ENCODE data around the gene AIF1.

The AIF1 gene

GRCh38 chr6:31642798-31643570 is 27.9 kb downstream of the AIF1 start:
- DNase-seq (ENCODE audit: low spot score), result no peak

- no peak for DNase-seq (ENCODE audit: low spot score)
Observed at GRCh38 chr6:31643818-31644454, 28.9 kb downstream of the AIF1 start.

GRCh38 chr6:31645325-31645724 is 30.3 kb downstream of the AIF1 start:
- DNase-seq (ENCODE audit: low spot score), result no peak

GRCh38 chr6:31651602-31652191 is 36.7 kb downstream of the AIF1 start:
- no peak for DNase-seq (ENCODE audit: low spot score)

- DNase-seq (ENCODE audit: low spot score), result peak; percentile 82
Observed at GRCh38 chr6:31652925-31653724, 38.1 kb downstream of the AIF1 start.

- DNase-seq (ENCODE audit: low spot score), result no peak
Observed at GRCh38 chr6:31654574-31655348, 39.7 kb downstream of the AIF1 start.

- DNase-seq (ENCODE audit: low spot score), result no peak
Observed at GRCh38 chr6:31655349-31656237, 40.6 kb downstream of the AIF1 start, which contains the start of gene APOM. Gene APOM (plus strand): TSS chr6:31655894. CDS start chr6:31655967, 73 bp downstream.

- no peak for DNase-seq (ENCODE audit: low spot score)
Observed at GRCh38 chr6:31657406-31658157, 42.5 kb downstream of the AIF1 start.

GRCh38 chr6:31658158-31658688 is 43.2 kb downstream of the AIF1 start:
- DNase-seq (ENCODE audit: low spot score), result no peak

GRCh38 chr6:31658983-31659648 is 44.1 kb downstream of the AIF1 start:
- no peak for DNase-seq (ENCODE audit: low spot score)

- peak; percentile 28 for DNase-seq (ENCODE audit: low spot score)
Observed at GRCh38 chr6:31659649-31660380, 44.8 kb downstream of the AIF1 start.

GRCh38 chr6:31660381-31661261 is 45.6 kb downstream of the AIF1 start, which contains the start of gene C6orf47:
Gene C6orf47 (minus strand): TSS chr6:31660778. CDS start chr6:31659947, 831 bp downstream.
- peak; percentile 74 for DNase-seq (ENCODE audit: low spot score)

- DNase-seq (ENCODE audit: low spot score), result no peak
Observed at GRCh38 chr6:31661262-31662123, 46.5 kb downstream of the AIF1 start.

GRCh38 chr6:31662124-31662723 is 47.2 kb downstream of the AIF1 start:
- DNase-seq (ENCODE audit: low spot score), result no peak

GRCh38 chr6:31663126-31663960 is 48.3 kb downstream of the AIF1 start:
- no peak for DNase-seq (ENCODE audit: low spot score)
